A549 (cell line): ENCODE measurements around the gene MIR17HG. TPM values are rescaled to one million over a fixed set of nuclear protein-coding genes. Genes with fewer than 3 reads are reported as not detected.

Experiments used
- ATAC-seq, 2 experiments: fragments of 200-7000 bp in 1 of 2; fragments of >200 bp in 1 of 2; cut with Nextera tagmentation in 1 of 2; cut with Tn5 transposase in 1 of 2; 3 replicates each; pipeline versions ENCODE4 v1.8.0 to v1.9.1; 2018 to 2020; ENCODE audit warnings: mild to moderate bottlenecking in 1 of 2, moderate library complexity in 1 of 2
- CTCF ChIA-PET: fragments of 300-600 bp; sonication (Branson Sonifier 250); formaldehyde crosslinking; extraction: SDS; loops from one replicate; lab custom pipeline; 2021; ENCODE audit warnings: antibody characterized with exemption, inconsistent platforms; lab: Yijun Ruan, JAX
- POLR2A ChIA-PET: fragments of 350-600 bp; formaldehyde crosslinking; extraction: SDS; loops from one replicate; lab custom pipeline; 2021; ENCODE audit warnings: antibody characterized with exemption, inconsistent platforms; lab: Yijun Ruan, JAX
- DNase-seq, 2 experiments: peaks; one replicate each; pipeline versions ENCODE4 v3.0.0 to v3.0.0-alpha.2; 2011 to 2016; ENCODE audit warnings: low read depth in 1 of 2, low spot score in 1 of 2
- FAIRE-seq: peaks from 2 replicates; lab custom pipeline; 2011; peaks lifted over from hg19 to GRCh38; lab: Jason Lieb, UNC
- H3K27ac ChIP-seq, 2 experiments: fragments of >200 bp; sonication (Bioruptor Twin); formaldehyde crosslinking; 3 replicates each; pipeline ENCODE4 v1.5.1; 2016 to 2017
- H3K4me1 ChIP-seq: fragments of >200 bp; sonication (Bioruptor Twin); formaldehyde crosslinking; 3 replicates; pipeline ENCODE4 v1.6.1; 2016
- H3K4me2 ChIP-seq: fragments of >200 bp; sonication (Bioruptor Twin); formaldehyde crosslinking; 3 replicates; pipeline ENCODE4 v1.6.1; 2016
- H3K4me3 ChIP-seq: fragments of >200 bp; sonication (Bioruptor Twin); formaldehyde crosslinking; 3 replicates; pipeline ENCODE4 v1.5.1; 2016
- H3K9me3 ChIP-seq: fragments of >200 bp; sonication (Bioruptor Twin); formaldehyde crosslinking; 3 replicates; pipeline ENCODE4 v1.6.1; 2016
- CBX8 ChIP-seq: fragments of 200-600 bp; sonication (generic); IDR thresholded peaks from 2 replicates; pipeline ENCODE4 v1.6.1; 2016
- CHD2 ChIP-seq: fragments of 150-350 bp; IDR thresholded peaks from 2 replicates; pipeline ENCODE4 v1.6.1; 2014; ENCODE audit warnings: low read length; ENCODE audit not compliant: partially characterized antibody
- EHF ChIP-seq: fragments of 250-450 bp; sonication (Bioruptor Pico); IDR thresholded peaks from 2 replicates; pipeline ENCODE4 v1.5.0; 2020; ENCODE audit warnings: mild to moderate bottlenecking
- EHMT2 ChIP-seq: fragments of 200-600 bp; sonication (generic); IDR thresholded peaks from 2 replicates; pipeline ENCODE4 v1.6.1; 2016; ENCODE audit warnings: antibody characterized with exemption, low read depth, mild to moderate bottlenecking, moderate library complexity
- ESRRA ChIP-seq: fragments of 150-350 bp; IDR thresholded peaks from 2 replicates; pipeline ENCODE4 v1.6.1; 2014; ENCODE audit warnings: mild to moderate bottlenecking, low read length, borderline replicate concordance
- FOSL2 ChIP-seq, 2 experiments: fragments of 450-650 bp in 1 of 2; fragments of >200 bp in 1 of 2; sonication (Bioruptor Twin) in 1 of 2; formaldehyde crosslinking; IDR thresholded peaks; 2 replicates each; pipeline versions ENCODE4 v1.5.0 to v1.6.1; 2016 to 2020; ENCODE audit warnings: mild to moderate bottlenecking in 1 of 2, moderate library complexity in 1 of 2
- GATA3 ChIP-seq: IDR thresholded peaks from 2 replicates; pipeline ENCODE4 v1.6.1; 2012; ENCODE audit warnings: borderline replicate concordance
- HEYL ChIP-seq: fragments of 250-450 bp; sonication (Bioruptor Pico); IDR thresholded peaks from 2 replicates; pipeline ENCODE4 v1.8.0; 2021; ENCODE audit warnings: mild to moderate bottlenecking, moderate library complexity
- HOXA7 ChIP-seq: fragments of 250-450 bp; sonication (Bioruptor Pico); IDR thresholded peaks from 2 replicates; pipeline ENCODE4 v1.5.0; 2020; ENCODE audit warnings: mild to moderate bottlenecking, moderate library complexity
- JUNB ChIP-seq: fragments of >200 bp; sonication (Bioruptor Twin); formaldehyde crosslinking; IDR thresholded peaks from 2 replicates; pipeline ENCODE4 v1.6.1; 2016
- KDM5A ChIP-seq: fragments of 200-600 bp; sonication (generic); IDR thresholded peaks from 2 replicates; pipeline ENCODE4 v1.6.1; 2016; ENCODE audit warnings: antibody characterized with exemption, mild to moderate bottlenecking
- MAZ ChIP-seq: fragments of 150-350 bp; IDR thresholded peaks from 2 replicates; pipeline ENCODE4 v1.6.1; 2014; ENCODE audit warnings: antibody characterized with exemption, low read depth, low read length, borderline replicate concordance
- NFE2L2 ChIP-seq: fragments of 150-350 bp; conservative IDR thresholded peaks from 2 replicates; pipeline ENCODE4 v1.6.1; 2014; ENCODE audit warnings: low read length
- NPAS2 ChIP-seq: fragments of 250-450 bp; sonication (Bioruptor Pico); IDR thresholded peaks from 2 replicates; pipeline ENCODE4 v1.8.0; 2022; ENCODE audit warnings: mild to moderate bottlenecking, moderate library complexity, borderline replicate concordance
- RAD21 ChIP-seq, 2 experiments: fragments of >200 bp in 1 of 2; sonication (Bioruptor Twin) in 1 of 2; formaldehyde crosslinking in 1 of 2; IDR thresholded peaks in 1 of 2; conservative IDR thresholded peaks in 1 of 2; 2 replicates in 1 of 2; 3 replicates in 1 of 2; pipeline ENCODE4 v1.6.1; 2012 to 2018; ENCODE audit warnings: inconsistent platforms in 1 of 2
- RARB ChIP-seq: fragments of 250-450 bp; sonication (Bioruptor Pico); IDR thresholded peaks from 2 replicates; pipeline ENCODE4 v1.8.0; 2021; ENCODE audit warnings: mild to moderate bottlenecking, moderate library complexity
- SREBF2 ChIP-seq: fragments of 450-650 bp; IDR thresholded peaks from 2 replicates; pipeline ENCODE4 v1.6.1; 2014; ENCODE audit warnings: mild to moderate bottlenecking, moderate library complexity
- TP53 ChIP-seq: fragments of 250-450 bp; sonication (Bioruptor Pico); IDR thresholded peaks from 2 replicates; pipeline ENCODE4 v1.5.0; 2021; ENCODE audit warnings: mild to moderate bottlenecking, moderate library complexity
- ZSCAN20 ChIP-seq: fragments of 250-450 bp; sonication (Bioruptor Pico); IDR thresholded peaks from 2 replicates; pipeline ENCODE4 v1.8.0; 2022; ENCODE audit warnings: mild to moderate bottlenecking, moderate library complexity
- WGBS: methylation state at CpG from one replicate; pipeline ENCODE4 v1.1.6; 2017; ENCODE audit errors: missing lambda C conversion rate; 5-methylcytosine and 5-hydroxymethylcytosine counted together
- polyA plus RNA-seq, 4 experiments: library from polyadenylated mRNA; depleted of rRNA in 3 of 4; stranded (reverse); fragments of >200 nt; fragmentation: RNase III in 1 of 4; extraction: RNeasy Plus Mini Kit Qiagen cat#74134 plus additional on column Dnase treatment in 1 of 4; gene quantifications; 2 replicates in 3 of 4; 3 replicates in 1 of 4; pipeline ENCODE4 v1.2.3, GENCODE V29; 2011 to 2017
- TF ChIP-seq, protein P1 (sequence below): IDR thresholded peaks from 2 replicates; pipeline ENCODE4 v1.6.1; 2012
- TF ChIP-seq, protein P2 (sequence below): IDR thresholded peaks from 2 replicates; pipeline ENCODE4 v1.6.1; 2012
- TF ChIP-seq, protein P3 (sequence below): fragments of 250-450 bp; sonication (Bioruptor Pico); IDR thresholded peaks from 2 replicates; pipeline ENCODE4 v1.5.0; 2020; ENCODE audit warnings: low read depth, mild to moderate bottlenecking, moderate library complexity
- TF ChIP-seq, protein P4 (sequence below): fragments of 200-600 bp; sonication (generic); IDR thresholded peaks from 2 replicates; pipeline ENCODE4 v1.6.1; 2016; ENCODE audit warnings: antibody characterized with exemption, mild to moderate bottlenecking, moderate library complexity
- TF ChIP-seq, protein P5 (sequence below): fragments of 450-650 bp; IDR thresholded peaks from 2 replicates; pipeline ENCODE4 v1.6.1; 2014; ENCODE audit warnings: antibody characterized with exemption

MIR17HG gene
- polyA plus RNA-seq, 2 of the 4 experiments (the other 2 are of a cell fraction), result 4.9 to 7.3 TPM

DNA sequence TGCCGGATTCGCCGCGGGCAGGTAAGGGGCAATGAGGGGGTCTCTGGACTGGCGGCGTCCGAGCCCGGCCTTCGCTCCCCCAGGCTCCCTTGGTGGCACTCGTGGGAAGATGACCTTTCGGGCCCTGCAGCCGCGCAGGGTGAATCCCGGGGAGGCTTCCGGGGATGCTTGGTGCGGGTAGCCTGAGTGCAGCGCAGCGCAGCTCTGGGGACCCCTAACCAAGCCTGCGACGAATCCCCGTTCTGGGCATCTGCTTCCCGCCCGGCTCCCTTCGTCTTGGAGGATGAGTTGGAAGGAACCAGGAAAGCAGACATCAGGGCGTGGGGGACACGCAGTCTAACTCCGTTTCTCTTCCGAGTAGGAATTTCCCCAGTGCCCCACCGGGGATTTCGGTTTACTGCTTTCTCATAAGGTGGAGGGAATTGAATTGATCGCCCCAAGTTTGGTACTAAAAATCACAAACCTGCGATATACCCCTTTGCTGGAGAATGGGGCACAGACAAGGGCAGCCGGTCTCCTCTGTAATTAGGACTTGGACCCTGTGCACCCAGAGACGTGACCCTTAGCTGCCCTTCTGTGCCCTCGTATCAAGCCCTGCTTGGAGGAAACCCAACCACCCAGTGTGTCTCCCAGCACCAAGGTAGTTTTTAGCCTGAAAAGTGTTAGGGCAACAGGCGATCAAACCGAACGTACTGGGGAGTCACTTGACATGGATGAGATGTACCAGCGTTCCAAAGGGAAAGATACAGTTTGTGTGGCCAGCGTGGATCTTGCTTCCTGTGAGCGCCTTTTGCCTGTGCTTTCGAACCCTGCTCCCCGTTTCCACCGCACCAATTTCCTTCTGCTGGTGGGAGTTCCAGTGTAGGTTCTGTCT, 51.9 kb downstream of the MIR17HG start:
- no peak for FAIRE-seq
- ChIA-PET POLR2A (no interaction called here), CTCF (interaction anchor here (0.6 kb wide), 1 partner anchor 25 kb away, joined by 3 read pairs; no protein-coding TSS in a partner anchor)
- Histone ChIP-seq H3K9me3 (no peaks in the 10 kb centered on the region), H3K4me3 (peak overlapping the region; percentile 50), H3K4me1 (peaks cover 3% of the 10 kb centered on the region; the same call in 1 of the 3 replicates), H3K4me2 (peak overlapping the region; percentile 88), H3K27ac (no peak overlapping the region)
- TF ChIP-seq, protein P1, sequence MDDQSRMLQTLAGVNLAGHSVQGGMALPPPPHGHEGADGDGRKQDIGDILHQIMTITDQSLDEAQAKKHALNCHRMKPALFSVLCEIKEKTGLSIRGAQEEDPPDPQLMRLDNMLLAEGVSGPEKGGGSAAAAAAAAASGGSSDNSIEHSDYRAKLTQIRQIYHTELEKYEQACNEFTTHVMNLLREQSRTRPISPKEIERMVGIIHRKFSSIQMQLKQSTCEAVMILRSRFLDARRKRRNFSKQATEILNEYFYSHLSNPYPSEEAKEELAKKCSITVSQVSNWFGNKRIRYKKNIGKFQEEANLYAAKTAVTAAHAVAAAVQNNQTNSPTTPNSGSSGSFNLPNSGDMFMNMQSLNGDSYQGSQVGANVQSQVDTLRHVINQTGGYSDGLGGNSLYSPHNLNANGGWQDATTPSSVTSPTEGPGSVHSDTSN, result no peak
- TF ChIP-seq SREBF2, result no peak
- no peak for TF ChIP-seq RAD21 (conservative IDR thresholded peaks at IDR 0.05 in 1 of 2, IDR thresholded peaks at IDR 0.05 in 1 of 2)
- TF ChIP-seq, protein P2, sequence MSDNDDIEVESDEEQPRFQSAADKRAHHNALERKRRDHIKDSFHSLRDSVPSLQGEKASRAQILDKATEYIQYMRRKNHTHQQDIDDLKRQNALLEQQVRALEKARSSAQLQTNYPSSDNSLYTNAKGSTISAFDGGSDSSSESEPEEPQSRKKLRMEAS, result no peak
- TF ChIP-seq GATA3, result no peak
- TF ChIP-seq NFE2L2, result no peak
- TF ChIP-seq HOXA7 (CRISPR knock-in tag), result no peak
- TF ChIP-seq RARB (CRISPR knock-in tag), result no peak
- TF ChIP-seq HEYL (CRISPR knock-in tag), result no peak
- TF ChIP-seq KDM5A, result no peak
- no peak for TF ChIP-seq NPAS2 (CRISPR knock-in tag)
- peak in 1 of 2 experiments; percentile 52; a peak in 3 of 6 replicates for ATAC-seq
- WGBS, result 54% methylated on average over 24 of the region's 44 CpGs
- no peak for DNase-seq

DNA sequence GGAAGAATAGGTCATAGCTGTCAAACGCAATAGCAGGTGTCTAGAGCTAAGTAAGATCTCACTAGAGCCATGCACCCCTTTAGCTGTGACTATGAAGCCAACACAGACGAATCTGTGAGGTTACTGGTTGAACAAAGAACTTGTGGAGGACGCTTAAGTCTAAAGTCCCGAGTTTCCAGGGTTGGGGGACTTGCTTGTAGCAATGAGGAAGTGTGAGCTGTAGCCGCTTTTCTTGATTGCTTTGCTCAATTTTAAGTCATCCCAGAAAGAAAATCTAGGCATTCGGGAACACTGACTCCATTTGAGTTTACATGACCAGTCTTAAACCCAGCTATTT, 52.5 kb downstream of the MIR17HG start:
- no peak for FAIRE-seq
- TF ChIP-seq EHF (CRISPR knock-in tag), result no peak
- TF ChIP-seq FOSL2 (IDR thresholded peaks at IDR 0.05), result no peak
- no peak for TF ChIP-seq FOSL2 (CRISPR knock-in tag; IDR thresholded peaks at IDR 0.05)
- TF ChIP-seq MAZ, result no peak
- no peak for TF ChIP-seq ZSCAN20 (CRISPR knock-in tag)
- no peak for TF ChIP-seq TP53 (CRISPR knock-in tag)
- TF ChIP-seq CBX8, result no peak
- TF ChIP-seq, protein P3, sequence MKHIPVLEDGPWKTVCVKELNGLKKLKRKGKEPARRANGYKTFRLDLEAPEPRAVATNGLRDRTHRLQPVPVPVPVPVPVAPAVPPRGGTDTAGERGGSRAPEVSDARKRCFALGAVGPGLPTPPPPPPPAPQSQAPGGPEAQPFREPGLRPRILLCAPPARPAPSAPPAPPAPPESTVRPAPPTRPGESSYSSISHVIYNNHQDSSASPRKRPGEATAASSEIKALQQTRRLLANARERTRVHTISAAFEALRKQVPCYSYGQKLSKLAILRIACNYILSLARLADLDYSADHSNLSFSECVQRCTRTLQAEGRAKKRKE, result no peak
- no peak for TF ChIP-seq EHMT2
- TF ChIP-seq RARB (CRISPR knock-in tag), result no peak
- TF ChIP-seq, protein P4, sequence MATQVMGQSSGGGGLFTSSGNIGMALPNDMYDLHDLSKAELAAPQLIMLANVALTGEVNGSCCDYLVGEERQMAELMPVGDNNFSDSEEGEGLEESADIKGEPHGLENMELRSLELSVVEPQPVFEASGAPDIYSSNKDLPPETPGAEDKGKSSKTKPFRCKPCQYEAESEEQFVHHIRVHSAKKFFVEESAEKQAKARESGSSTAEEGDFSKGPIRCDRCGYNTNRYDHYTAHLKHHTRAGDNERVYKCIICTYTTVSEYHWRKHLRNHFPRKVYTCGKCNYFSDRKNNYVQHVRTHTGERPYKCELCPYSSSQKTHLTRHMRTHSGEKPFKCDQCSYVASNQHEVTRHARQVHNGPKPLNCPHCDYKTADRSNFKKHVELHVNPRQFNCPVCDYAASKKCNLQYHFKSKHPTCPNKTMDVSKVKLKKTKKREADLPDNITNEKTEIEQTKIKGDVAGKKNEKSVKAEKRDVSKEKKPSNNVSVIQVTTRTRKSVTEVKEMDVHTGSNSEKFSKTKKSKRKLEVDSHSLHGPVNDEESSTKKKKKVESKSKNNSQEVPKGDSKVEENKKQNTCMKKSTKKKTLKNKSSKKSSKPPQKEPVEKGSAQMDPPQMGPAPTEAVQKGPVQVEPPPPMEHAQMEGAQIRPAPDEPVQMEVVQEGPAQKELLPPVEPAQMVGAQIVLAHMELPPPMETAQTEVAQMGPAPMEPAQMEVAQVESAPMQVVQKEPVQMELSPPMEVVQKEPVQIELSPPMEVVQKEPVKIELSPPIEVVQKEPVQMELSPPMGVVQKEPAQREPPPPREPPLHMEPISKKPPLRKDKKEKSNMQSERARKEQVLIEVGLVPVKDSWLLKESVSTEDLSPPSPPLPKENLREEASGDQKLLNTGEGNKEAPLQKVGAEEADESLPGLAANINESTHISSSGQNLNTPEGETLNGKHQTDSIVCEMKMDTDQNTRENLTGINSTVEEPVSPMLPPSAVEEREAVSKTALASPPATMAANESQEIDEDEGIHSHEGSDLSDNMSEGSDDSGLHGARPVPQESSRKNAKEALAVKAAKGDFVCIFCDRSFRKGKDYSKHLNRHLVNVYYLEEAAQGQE, result no peak
- TF ChIP-seq JUNB, result no peak
- no peak for TF ChIP-seq CHD2
- TF ChIP-seq, protein P5, sequence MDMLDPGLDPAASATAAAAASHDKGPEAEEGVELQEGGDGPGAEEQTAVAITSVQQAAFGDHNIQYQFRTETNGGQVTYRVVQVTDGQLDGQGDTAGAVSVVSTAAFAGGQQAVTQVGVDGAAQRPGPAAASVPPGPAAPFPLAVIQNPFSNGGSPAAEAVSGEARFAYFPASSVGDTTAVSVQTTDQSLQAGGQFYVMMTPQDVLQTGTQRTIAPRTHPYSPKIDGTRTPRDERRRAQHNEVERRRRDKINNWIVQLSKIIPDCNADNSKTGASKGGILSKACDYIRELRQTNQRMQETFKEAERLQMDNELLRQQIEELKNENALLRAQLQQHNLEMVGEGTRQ, result no peak
- no peak for TF ChIP-seq NFE2L2
- TF ChIP-seq ESRRA, result no peak
- TF ChIP-seq SREBF2, result no peak
- no peak for DNase-seq
- CTCF ChIA-PET, result no interaction called here
- H3K4me1 ChIP-seq, result peaks cover 3% of the 10 kb centered on the region; the same call in 1 of the 3 replicates
- POLR2A ChIA-PET, result no interaction called here
- H3K27ac ChIP-seq, result no peak overlapping the region
- H3K4me2 ChIP-seq, result no peak overlapping the region
- no peaks in the 10 kb centered on the region for H3K9me3 ChIP-seq
- no peak overlapping the region for H3K4me3 ChIP-seq
- ATAC-seq, result no peak
- 47% methylated on average over 6 of the region's 6 CpGs for WGBS
